ENCODE measurements around the gene RNU7-1. TPM values are rescaled to one million over a fixed set of nuclear protein-coding genes. Genes with fewer than 3 reads are reported as not detected.

RNU7-1 gene
- polyA plus RNA-seq, 3 donors: not detected

- Histone ChIP-seq H4K20me1 (ENCODE audit: insufficient read depth, low read length) (no peaks in the 10 kb centered on the region), H3K36me3 (replicated peaks in 1 of 2; ENCODE audit: control insufficient read depth in 1 of 2, insufficient read depth in 2 of 2, low read length in 2 of 2) (peaks cover 0 to 9% of the 10 kb centered on the region in 2 donors), H3K4me2 (replicated peaks; ENCODE audit: extremely low read depth, low read length, poor library complexity, severe bottlenecking) (no peak overlapping the region), H2AFZ (ENCODE audit: insufficient read depth, low read depth, low read length, poor library complexity, severe bottlenecking) (peak overlapping the region; percentile 91), H3K27ac (ENCODE audit: low read depth in 1 of 2, low read length in 2 of 2) (no peak overlapping the region), H3K9ac (ENCODE audit: insufficient read depth, low read length, poor library complexity, severe bottlenecking) (no peak overlapping the region), H3K79me2 (ENCODE audit: insufficient read depth, low read length) (no peaks in the 10 kb centered on the region), H3K4me1 (ENCODE audit: control insufficient read depth in 1 of 2, insufficient read depth in 2 of 2, low read length in 2 of 2) (peaks cover 26 to 30% of the 10 kb centered on the region in 2 donors), H3K9me3 (replicated peaks in 1 of 2; ENCODE audit: control insufficient read depth in 1 of 2, insufficient read depth in 1 of 2, low read length in 2 of 2) (no peaks in the 10 kb centered on the region), H3K27me3 (ENCODE audit: control insufficient read depth in 2 of 2, insufficient read depth in 2 of 2, low read length in 2 of 2) (no peaks in the 10 kb centered on the region), H3K4me3 (replicated peaks in 1 of 3; ENCODE audit: low read depth in 2 of 3, low read length in 3 of 3) (no peak overlapping the region)
- Mint-ChIP-seq H3K4me1 (peaks cover 13% of the 10 kb centered on the region), H3K36me3 (peaks cover 3 to 5% of the 10 kb centered on the region in 2 donors), H3K27me3 (ENCODE audit: low read depth in 3 of 3) (peaks cover 0 to 2% (median 0%) of the 10 kb centered on the region in 3 donors), H3K9me3 (no peaks in the 10 kb centered on the region), H3K4me3 (no peak overlapping the region), H3K27ac (peak overlapping the region in 1 of 7 donors; percentile 73)
- DNase-seq: no peak
- intact Hi-C loops (cut with micrococcal nuclease): loop anchor here in 1 of 2 donors (1.0 to 10.0 kb wide), 2 partner anchors 30 to 49 kb away; partner anchors contain the start of genes CDCA3, SPSB2 and USP5
- no peak for TF ChIP-seq CTCF (IDR thresholded peaks at IDR 0.05)
- 13% methylated on average over 1 of the region's 1 CpG for WGBS (ENCODE audit: insufficient coverage)
These were observed 39.9 kb upstream of the RNU7-1 start for GRCh38 chr12:6903722-6904121.

- Mint-ChIP-seq H3K9me3 (no peaks in the 10 kb centered on the region), H3K4me3 (no peak within 1 kb of the TSS), H3K4me1 (peaks cover 9% of the 10 kb centered on the region), H3K36me3 (peaks cover 3 to 5% of the 10 kb centered on the region in 2 donors), H3K27ac (peak within 1 kb of the TSS in 1 of 7 donors; percentile 73), H3K27me3 (ENCODE audit: low read depth in 3 of 3) (no peaks in the 10 kb centered on the region)
- no peak for TF ChIP-seq CTCF (IDR thresholded peaks at IDR 0.05)
- intact Hi-C loops (cut with micrococcal nuclease): loop anchor here (1.0 to 10.0 kb wide), 3 partner anchors 31 to 50 kb away; partner anchors contain the start of genes SPSB2 (in 2 of the 2), CDCA3 (in 1 of the 2) and USP5 (in 1 of the 2)
- H3K27ac ChIP-seq (ENCODE audit: low read depth in 1 of 2, low read length in 2 of 2): peak within 1 kb of the TSS; percentile 41 to 84
- H3K36me3 ChIP-seq (replicated peaks in 1 of 2; ENCODE audit: control insufficient read depth in 1 of 2, insufficient read depth in 2 of 2, low read length in 2 of 2): peaks cover 0 to 9% of the 10 kb centered on the region in 2 donors
- no peaks in the 10 kb centered on the region for H3K9me3 ChIP-seq (replicated peaks in 1 of 2; ENCODE audit: control insufficient read depth in 1 of 2, insufficient read depth in 1 of 2, low read length in 2 of 2)
- peak; percentile 89 to 93 (median 92) for DNase-seq
- H3K4me2 ChIP-seq (replicated peaks; ENCODE audit: extremely low read depth, low read length, poor library complexity, severe bottlenecking): peak within 1 kb of the TSS; percentile 94
- H3K79me2 ChIP-seq (ENCODE audit: insufficient read depth, low read length): no peaks in the 10 kb centered on the region
- 6% methylated on average over 26 of the region's 34 CpGs for WGBS (ENCODE audit: insufficient coverage)
- H3K4me1 ChIP-seq (ENCODE audit: control insufficient read depth in 1 of 2, insufficient read depth in 2 of 2, low read length in 2 of 2): peaks cover 20 to 23% of the 10 kb centered on the region in 2 donors
- peak within 1 kb of the TSS; percentile 77 to 89 (median 89) for H3K4me3 ChIP-seq (replicated peaks in 1 of 3; ENCODE audit: low read depth in 2 of 3, low read length in 3 of 3)
- H3K27me3 ChIP-seq (ENCODE audit: control insufficient read depth in 2 of 2, insufficient read depth in 2 of 2, low read length in 2 of 2): no peaks in the 10 kb centered on the region
- peak within 1 kb of the TSS; percentile 91 for H2AFZ ChIP-seq (ENCODE audit: insufficient read depth, low read depth, low read length, poor library complexity, severe bottlenecking)
- no peaks in the 10 kb centered on the region for H4K20me1 ChIP-seq (ENCODE audit: insufficient read depth, low read length)
- peak within 1 kb of the TSS; percentile 70 for H3K9ac ChIP-seq (ENCODE audit: insufficient read depth, low read length, poor library complexity, severe bottlenecking)
These were observed 39.0 kb upstream of the RNU7-1 start, which contains the start of gene LRRC23 for GRCh38 chr12:6904280-6905276. Gene LRRC23 (plus strand): TSS chr12:6904822. CDS start chr12:6905634, 812 bp downstream.
